Naive B cell (primary cell): ENCODE results near the gene CRYBB1. TPM values are rescaled to one million over a fixed set of nuclear protein-coding genes. Genes with fewer than 3 reads are reported as not detected.

Experiments used
- ATAC-seq, 2 donors: fragments of 150-1000 bp; cut with Tn5 transposase; 2 replicates each; pipeline ENCODE4 v1.10.0; 2021; ENCODE audit warnings: low read depth in 2 of 2, mild to moderate bottlenecking in 2 of 2, moderate library complexity in 2 of 2
- DNase-seq: peaks from one replicate; pipeline ENCODE4 v3.0.0; 2022
- H3K27ac Mint-ChIP-seq, 6 donors: one replicate each; pipeline ENCODE4 v1.8.0; 2020 to 2022; ENCODE audit warnings: mild to moderate bottlenecking in 6 of 6, mixed read lengths in 6 of 6, moderate library complexity in 5 of 6, inconsistent platforms in 2 of 6
- H3K27me3 Mint-ChIP-seq, 3 donors: one replicate each; pipeline ENCODE4 v1.8.0; 2021 to 2022; ENCODE audit warnings: mixed read lengths in 3 of 3, mild to moderate bottlenecking in 1 of 3
- H3K36me3 Mint-ChIP-seq, 2 donors: one replicate each; pipeline ENCODE4 v1.8.0; 2020 to 2022; ENCODE audit warnings: mixed read lengths in 2 of 2, inconsistent platforms in 1 of 2, mild to moderate bottlenecking in 1 of 2
- H3K4me1 Mint-ChIP-seq, 3 donors: one replicate each; pipeline ENCODE4 v1.8.0; 2020 to 2022; ENCODE audit warnings: mixed read lengths in 3 of 3, inconsistent platforms in 1 of 3, mild to moderate bottlenecking in 1 of 3, moderate library complexity in 1 of 3
- H3K4me3 Mint-ChIP-seq, 8 donors: one replicate each; pipeline ENCODE4 v1.8.0; 2020 to 2022; ENCODE audit warnings: mild to moderate bottlenecking in 8 of 8, mixed read lengths in 8 of 8, moderate library complexity in 8 of 8, inconsistent platforms in 2 of 8
- H3K9me3 Mint-ChIP-seq, 7 donors: one replicate each; pipeline ENCODE4 v1.8.0; 2020 to 2022; ENCODE audit warnings: mixed read lengths in 7 of 7, mild to moderate bottlenecking in 5 of 7, inconsistent platforms in 2 of 7, moderate library complexity in 1 of 7
- polyA plus RNA-seq, 6 donors: library from polyadenylated mRNA; unstranded; fragments of 300-500 nt; fragmentation: Illumina TruSeq; gene quantifications; one replicate each; pipeline ENCODE4 v1.2.3, GENCODE V29; 2021; ENCODE audit warnings: low read depth in 6 of 6

CRYBB1 gene
- polyA plus RNA-seq, 6 donors from 2014 or later, result not detected

DNA sequence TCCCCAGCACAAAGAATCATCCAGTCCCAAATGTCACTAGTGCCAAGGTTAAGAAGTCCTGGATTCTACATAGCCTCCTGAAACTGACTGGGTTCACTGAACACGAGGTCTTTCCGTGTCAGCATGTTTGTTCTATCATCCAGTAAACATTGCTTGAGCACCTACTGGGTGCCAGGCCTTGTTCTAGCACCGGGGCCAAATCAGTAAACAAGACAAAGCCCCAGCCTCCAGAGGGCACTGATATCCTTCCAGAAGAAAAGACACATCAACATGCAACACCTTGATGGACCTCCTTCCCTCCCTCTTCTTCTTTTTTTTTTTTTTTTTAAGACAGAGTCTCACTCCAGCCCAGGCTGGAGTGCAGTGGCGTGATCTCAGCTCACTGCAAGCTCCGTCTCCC lies 54.8 kb downstream of the CRYBB1 start:
- Mint-ChIP-seq H3K4me3 (peak overlapping the region in 1 of 8 donors; percentile 5), H3K27ac (no peak overlapping the region), H3K4me1 (peaks cover 21 to 26% (median 26%) of the 10 kb centered on the region in 3 donors), H3K27me3 (no peaks in the 10 kb centered on the region), H3K36me3 (no peaks in the 10 kb centered on the region), H3K9me3 (no peaks in the 10 kb centered on the region)
- DNase-seq, result no peak
- ATAC-seq, result no peak

- Mint-ChIP-seq H3K36me3 (no peaks in the 10 kb centered on the region), H3K4me1 (peaks cover 21 to 25% (median 24%) of the 10 kb centered on the region in 3 donors), H3K27ac (peak overlapping the region in 1 of 6 donors; percentile 34), H3K27me3 (no peaks in the 10 kb centered on the region), H3K4me3 (no peak overlapping the region), H3K9me3 (no peaks in the 10 kb centered on the region)
- DNase-seq (no peak), ATAC-seq (no peak)
Measured at GRCh38 chr22:26561756-26562417, 55.9 kb downstream of the CRYBB1 start.

- no peak overlapping the region for H3K27ac Mint-ChIP-seq
- H3K27me3 Mint-ChIP-seq, result no peaks in the 10 kb centered on the region
- peaks cover 17 to 25% (median 18%) of the 10 kb centered on the region in 3 donors for H3K4me1 Mint-ChIP-seq
- DNase-seq (no peak), ATAC-seq (no peak)
- no peaks in the 10 kb centered on the region for H3K36me3 Mint-ChIP-seq
- no peaks in the 10 kb centered on the region for H3K9me3 Mint-ChIP-seq
- no peak overlapping the region for H3K4me3 Mint-ChIP-seq
Measured at GRCh38 chr22:26559961-26560575, 57.8 kb downstream of the CRYBB1 start.

DNA sequence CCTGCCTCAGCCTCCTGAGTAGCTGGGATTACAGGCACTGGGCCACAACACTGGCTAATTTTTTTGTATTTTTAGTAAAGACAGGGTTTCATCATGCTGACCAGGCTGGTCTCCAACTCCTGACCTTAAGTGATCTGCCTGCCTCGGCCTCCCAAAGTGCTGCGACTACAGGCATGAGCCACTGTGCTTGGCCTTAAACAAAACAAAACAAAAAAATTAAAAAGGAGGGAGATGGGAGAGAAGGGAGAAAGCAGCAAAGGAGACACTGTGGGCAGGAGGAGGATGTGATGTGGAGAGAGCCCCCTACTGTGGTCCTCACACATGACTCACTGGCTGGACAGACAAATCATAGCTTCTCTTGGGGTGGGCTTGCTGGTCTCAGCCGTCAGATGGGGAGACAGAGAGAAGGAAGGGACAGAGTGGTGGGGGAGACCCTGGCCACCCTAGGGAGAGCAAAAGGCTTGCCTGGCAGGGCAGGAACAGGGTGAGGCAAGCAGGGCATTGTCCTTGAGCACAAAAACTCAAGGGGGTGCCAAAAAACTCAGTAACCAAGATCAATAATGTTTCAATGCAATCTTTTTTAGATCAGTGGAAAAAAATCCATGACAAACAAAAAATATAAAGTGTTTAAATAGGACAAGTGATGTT lies 59.5 kb downstream of the CRYBB1 start:
- Mint-ChIP-seq H3K9me3 (no peaks in the 10 kb centered on the region), H3K4me3 (no peak overlapping the region), H3K36me3 (no peaks in the 10 kb centered on the region), H3K4me1 (peaks cover 16 to 33% (median 17%) of the 10 kb centered on the region in 3 donors), H3K27ac (peak overlapping the region in 3 of 6 donors; percentile 24 to 64 (median 56)), H3K27me3 (no peaks in the 10 kb centered on the region)
- ATAC-seq (no peak), DNase-seq (no peak)

GRCh38 chr22:26556904-26557303 lies 60.9 kb downstream of the CRYBB1 start:
- ATAC-seq (no peak), DNase-seq (no peak)
- no peaks in the 10 kb centered on the region for H3K27me3 Mint-ChIP-seq
- H3K9me3 Mint-ChIP-seq, result no peaks in the 10 kb centered on the region
- H3K4me3 Mint-ChIP-seq, result no peak overlapping the region
- H3K27ac Mint-ChIP-seq, result peak overlapping the region in 2 of 6 donors; percentile 28 to 56
- peaks cover 16 to 29% (median 23%) of the 10 kb centered on the region in 3 donors for H3K4me1 Mint-ChIP-seq
- H3K36me3 Mint-ChIP-seq, result no peaks in the 10 kb centered on the region

GRCh38 chr22:26555478-26555877 lies 62.3 kb downstream of the CRYBB1 start:
- Mint-ChIP-seq H3K4me3 (no peak overlapping the region), H3K9me3 (no peaks in the 10 kb centered on the region), H3K27ac (no peak overlapping the region), H3K27me3 (no peaks in the 10 kb centered on the region), H3K36me3 (no peaks in the 10 kb centered on the region), H3K4me1 (peaks cover 15 to 29% (median 20%) of the 10 kb centered on the region in 3 donors)
- ATAC-seq, result no peak
- no peak for DNase-seq

GRCh38 chr22:26554956-26555355 lies 62.9 kb downstream of the CRYBB1 start:
- DNase-seq (no peak), ATAC-seq (no peak)
- Mint-ChIP-seq H3K4me3 (no peak overlapping the region), H3K9me3 (no peaks in the 10 kb centered on the region), H3K27me3 (no peaks in the 10 kb centered on the region), H3K4me1 (peaks cover 12 to 25% (median 20%) of the 10 kb centered on the region in 3 donors), H3K27ac (no peak overlapping the region), H3K36me3 (no peaks in the 10 kb centered on the region)

GRCh38 chr22:26553056-26553752 lies 64.6 kb downstream of the CRYBB1 start:
- H3K27ac Mint-ChIP-seq, result no peak overlapping the region
- no peak overlapping the region for H3K4me3 Mint-ChIP-seq
- H3K36me3 Mint-ChIP-seq, result no peaks in the 10 kb centered on the region
- no peaks in the 10 kb centered on the region for H3K27me3 Mint-ChIP-seq
- no peak for ATAC-seq
- DNase-seq, result no peak
- no peaks in the 10 kb centered on the region for H3K9me3 Mint-ChIP-seq
- peaks cover 4 to 22% (median 20%) of the 10 kb centered on the region in 3 donors for H3K4me1 Mint-ChIP-seq

GRCh38 chr22:26552466-26552865 lies 65.4 kb downstream of the CRYBB1 start:
- Mint-ChIP-seq H3K27ac (no peak overlapping the region), H3K4me1 (peaks cover 4 to 22% (median 22%) of the 10 kb centered on the region in 3 donors), H3K9me3 (no peaks in the 10 kb centered on the region), H3K36me3 (no peaks in the 10 kb centered on the region), H3K27me3 (no peaks in the 10 kb centered on the region), H3K4me3 (no peak overlapping the region)
- DNase-seq (no peak), ATAC-seq (no peak)

DNA sequence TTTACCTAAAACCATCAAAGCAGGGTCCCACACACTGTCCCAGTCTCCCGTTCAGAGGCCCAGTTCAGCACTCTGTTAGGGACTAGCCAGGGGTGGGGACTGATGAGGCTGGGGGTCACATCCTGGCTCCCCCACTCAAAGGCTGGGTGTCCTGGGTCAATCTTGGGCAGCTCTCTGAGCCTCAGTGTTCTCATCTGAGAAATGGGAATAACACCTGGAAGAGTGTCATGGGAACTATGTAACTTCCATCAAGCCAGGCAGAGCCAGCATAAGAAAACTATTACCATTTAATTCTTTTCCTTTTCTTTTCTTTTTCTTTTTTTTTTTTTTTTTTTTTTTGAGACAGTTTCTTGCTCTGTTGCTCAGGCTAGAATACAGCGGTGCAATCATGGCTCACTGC lies 66.3 kb downstream of the CRYBB1 start:
- ATAC-seq, result no peak
- Mint-ChIP-seq H3K4me1 (peaks cover 9 to 27% (median 22%) of the 10 kb centered on the region in 3 donors), H3K27me3 (no peaks in the 10 kb centered on the region), H3K27ac (no peak overlapping the region), H3K36me3 (peaks cover 0 to 5% of the 10 kb centered on the region in 2 donors), H3K9me3 (no peaks in the 10 kb centered on the region), H3K4me3 (no peak overlapping the region)
- DNase-seq, result no peak

- Mint-ChIP-seq H3K27ac (peak overlapping the region in 4 of 6 donors; percentile 18 to 59 (median 26)), H3K4me1 (peaks cover 14 to 35% (median 27%) of the 10 kb centered on the region in 3 donors)
Measured at GRCh38 chr22:26550498-26551033, 67.3 kb downstream of the CRYBB1 start.

GRCh38 chr22:26549902-26550497 lies 67.8 kb downstream of the CRYBB1 start:
- Mint-ChIP-seq H3K4me1 (peaks cover 16 to 35% (median 26%) of the 10 kb centered on the region in 3 donors), H3K9me3 (no peaks in the 10 kb centered on the region), H3K27me3 (no peaks in the 10 kb centered on the region), H3K36me3 (peaks cover 0 to 8% of the 10 kb centered on the region in 2 donors), H3K27ac (no peak overlapping the region), H3K4me3 (no peak overlapping the region)
- ATAC-seq (no peak), DNase-seq (no peak)

More at GRCh38 chr22:26550498-26551033, 67.3 kb downstream of the CRYBB1 start:
- H3K27me3 Mint-ChIP-seq, result no peaks in the 10 kb centered on the region
- ATAC-seq (no peak), DNase-seq (no peak)
- no peaks in the 10 kb centered on the region for H3K9me3 Mint-ChIP-seq
- H3K36me3 Mint-ChIP-seq, result peaks cover 0 to 8% of the 10 kb centered on the region in 2 donors
- H3K4me3 Mint-ChIP-seq, result no peak overlapping the region
